IMR-90 (cell line): ENCODE data around the gene DUSP22. TPM values are rescaled to one million over a fixed set of nuclear protein-coding genes. Genes with fewer than 3 reads are reported as not detected.

Source experiments
- ATAC-seq: fragments of 200-7000 bp; cut with Tn5 transposase; 2 replicates; pipeline ENCODE4 v1.9.1; 2020; ENCODE audit warnings: low read depth, mild to moderate bottlenecking, moderate library complexity
- BruUV-seq: library from RNA; stranded (reverse); fragments of 400-500 nt; replicated peaks from 2 replicates; lab custom pipeline; 2021; lab: Mats Ljungman, UMichigan
- CTCF ChIA-PET: fragments of 300-600 bp; formaldehyde crosslinking; extraction: SDS; loops from one replicate; lab custom pipeline; 2021; ENCODE audit warnings: antibody characterized with exemption; lab: Yijun Ruan, JAX
- POLR2A ChIA-PET: fragments of 300-600 bp; sonication (Branson Sonifier 250); formaldehyde crosslinking; loops from one replicate; lab custom pipeline; 2022; ENCODE audit warnings: antibody characterized with exemption; ENCODE audit not compliant: unreplicated experiment; lab: Charles Lee
- DNase-seq: peaks from one replicate; pipeline ENCODE4 v3.0.0; 2013
- H2AFZ ChIP-seq: replicated peaks from 2 replicates; pipeline ENCODE3; 2013; ENCODE audit warnings: low read length, mild to moderate bottlenecking; ENCODE audit not compliant: poor library complexity
- H2AK5ac ChIP-seq: 2 replicates; pipeline ENCODE4 v1.6.1; 2013; ENCODE audit warnings: low read depth, low read length, inconsistent platforms
- H2AK9ac ChIP-seq: replicated peaks from 2 replicates; pipeline ENCODE3; 2013; ENCODE audit warnings: mild to moderate bottlenecking, low read depth, low read length, moderate library complexity; ENCODE audit not compliant: poor library complexity
- H2BK120ac ChIP-seq: 2 replicates; pipeline ENCODE4 v1.6.1; 2013; ENCODE audit warnings: low read depth, low read length, inconsistent platforms
- H2BK15ac ChIP-seq: 3 replicates; pipeline ENCODE4 v1.6.1; 2013; ENCODE audit warnings: low read depth, low read length, inconsistent platforms
- H2BK20ac ChIP-seq: 2 replicates; pipeline ENCODE4 v1.6.1; 2013; ENCODE audit warnings: low read depth, mild to moderate bottlenecking, inconsistent platforms, low read length, moderate library complexity
- H2BK5ac ChIP-seq: 2 replicates; pipeline ENCODE4 v1.6.1; 2013; ENCODE audit warnings: mild to moderate bottlenecking, low read depth, low read length, inconsistent platforms; ENCODE audit not compliant: poor library complexity, severe bottlenecking
- H3K14ac ChIP-seq: replicated peaks from 2 replicates; pipeline ENCODE4 v1.6.1; 2013; ENCODE audit warnings: low read depth, low read length, inconsistent platforms
- H3K18ac ChIP-seq: 2 replicates; pipeline ENCODE4 v1.6.1; 2013; ENCODE audit warnings: low read depth, low read length, control low read depth
- H3K23ac ChIP-seq: 2 replicates; pipeline ENCODE4 v1.6.1; 2013; ENCODE audit warnings: low read depth, low read length, inconsistent platforms
- H3K27ac ChIP-seq: 2 replicates; pipeline ENCODE4 v1.5.1; 2013; ENCODE audit warnings: mild to moderate bottlenecking, control low read depth, low read length; ENCODE audit not compliant: insufficient read depth
- H3K27me3 ChIP-seq: 2 replicates; pipeline ENCODE4 v1.6.1; 2013; ENCODE audit warnings: low read length; ENCODE audit not compliant: control insufficient read depth, insufficient read depth
- H3K36me3 ChIP-seq: 2 replicates; pipeline ENCODE4 v1.6.1; 2013; ENCODE audit warnings: low read length, mixed read lengths; ENCODE audit not compliant: control insufficient read depth, insufficient read depth
- H3K4ac ChIP-seq: 2 replicates; pipeline ENCODE4 v1.6.1; 2013; ENCODE audit warnings: low read depth, low read length, inconsistent platforms
- H3K4me1 ChIP-seq: 2 replicates; pipeline ENCODE4 v1.6.1; 2013; ENCODE audit warnings: low read length, mixed read lengths; ENCODE audit not compliant: control insufficient read depth, insufficient read depth
- H3K4me2 ChIP-seq: 2 replicates; pipeline ENCODE4 v1.6.1; 2013; ENCODE audit warnings: low read depth, mild to moderate bottlenecking, control low read depth, low read length, moderate library complexity
- H3K4me3 ChIP-seq: 2 replicates; pipeline ENCODE4 v1.5.1; 2013; ENCODE audit warnings: low read depth, mild to moderate bottlenecking, control low read depth, low read length, moderate library complexity; ENCODE audit not compliant: insufficient read depth
- H3K56ac ChIP-seq: 2 replicates; pipeline ENCODE4 v1.6.1; 2013; ENCODE audit warnings: low read length, inconsistent platforms; ENCODE audit not compliant: insufficient read depth; ENCODE audit errors: extremely low read depth
- H3K79me1 ChIP-seq, 2 experiments: 2 replicates each; pipeline ENCODE4 v1.6.1; 2013; ENCODE audit warnings: low read length in 2 of 2, inconsistent platforms in 1 of 2, low read depth in 1 of 2
- H3K9ac ChIP-seq: 2 replicates; pipeline ENCODE4 v1.6.1; 2013; ENCODE audit warnings: low read depth, low read length, control low read depth
- H3K9me1 ChIP-seq: 2 replicates; pipeline ENCODE4 v1.6.1; 2013; ENCODE audit warnings: low read length, inconsistent platforms; ENCODE audit not compliant: insufficient read depth
- H3K9me3 ChIP-seq: 2 replicates; pipeline ENCODE4 v1.6.1; 2013; ENCODE audit warnings: low read length; ENCODE audit not compliant: control insufficient read depth, insufficient read depth
- H4K20me1 ChIP-seq: 2 replicates; pipeline ENCODE4 v1.6.1; 2013; ENCODE audit warnings: low read length, inconsistent platforms; ENCODE audit not compliant: insufficient read depth
- H4K5ac ChIP-seq: 2 replicates; pipeline ENCODE4 v1.6.1; 2013; ENCODE audit warnings: mild to moderate bottlenecking, low read depth, low read length, control low read depth
- H4K8ac ChIP-seq, 2 experiments: 2 replicates each; pipeline ENCODE4 v1.6.1; 2013; ENCODE audit warnings: low read depth in 2 of 2, low read length in 2 of 2, control low read depth in 1 of 2, inconsistent platforms in 1 of 2
- H4K91ac ChIP-seq: 2 replicates; pipeline ENCODE4 v1.6.1; 2013; ENCODE audit warnings: low read depth, low read length, inconsistent platforms; ENCODE audit not compliant: insufficient read depth
- BHLHE40 ChIP-seq: fragments of 150-350 bp; IDR thresholded peaks from 2 replicates; pipeline ENCODE4 v1.6.1; 2016; ENCODE audit warnings: mild to moderate bottlenecking, low read depth, low read length
- CEBPB ChIP-seq: IDR thresholded peaks from 2 replicates; pipeline ENCODE4 v1.6.1; 2012; ENCODE audit warnings: low read depth, low read length, improper control_type of control experiment
- CHD1 ChIP-seq: IDR thresholded peaks from 2 replicates; pipeline ENCODE4 v1.6.1; 2012; ENCODE audit warnings: low read depth, low read length, improper control_type of control experiment
- ELK1 ChIP-seq: fragments of 150-350 bp; IDR thresholded peaks from 2 replicates; pipeline ENCODE4 v1.6.1; 2016; ENCODE audit warnings: low read depth, mild to moderate bottlenecking, low read length, moderate library complexity, borderline replicate concordance
- FOS ChIP-seq: fragments of 150-350 bp; IDR thresholded peaks from 2 replicates; pipeline ENCODE4 v1.6.1; 2016; ENCODE audit warnings: low read depth, low read length
- MAFK ChIP-seq: IDR thresholded peaks from 2 replicates; pipeline ENCODE4 v1.6.1; 2012; ENCODE audit warnings: low read depth, low read length, improper control_type of control experiment
- MAZ ChIP-seq: IDR thresholded peaks from 2 replicates; pipeline ENCODE4 v1.6.1; 2012; ENCODE audit warnings: low read depth, mild to moderate bottlenecking, low read length, improper control_type of control experiment, moderate library complexity, borderline replicate concordance
- MXI1 ChIP-seq: IDR thresholded peaks from 2 replicates; pipeline ENCODE4 v1.6.1; 2012; ENCODE audit warnings: low read depth, mild to moderate bottlenecking, low read length, moderate library complexity, borderline replicate concordance
- POLR2A ChIP-seq: IDR thresholded peaks from 2 replicates; pipeline ENCODE4 v1.6.1; 2012; ENCODE audit warnings: mild to moderate bottlenecking, low read depth, low read length
- RAD21 ChIP-seq: IDR thresholded peaks from 2 replicates; pipeline ENCODE4 v1.6.1; 2012; ENCODE audit warnings: low read length, improper control_type of control experiment
- RCOR1 ChIP-seq: IDR thresholded peaks from 2 replicates; pipeline ENCODE4 v1.6.1; 2012; ENCODE audit warnings: mild to moderate bottlenecking, low read length, improper control_type of control experiment; ENCODE audit not compliant: insufficient replicate concordance
- RFX5 ChIP-seq: IDR thresholded peaks from 2 replicates; pipeline ENCODE4 v1.8.0; 2012; ENCODE audit warnings: low read depth, mild to moderate bottlenecking, low read length, moderate library complexity
- SMC3 ChIP-seq: fragments of 150-350 bp; IDR thresholded peaks from 2 replicates; pipeline ENCODE4 v1.6.1; 2016; ENCODE audit warnings: low read depth, mild to moderate bottlenecking, antibody characterized with exemption, low read length, moderate library complexity
- USF2 ChIP-seq: fragments of 150-350 bp; IDR thresholded peaks from 2 replicates; pipeline ENCODE4 v1.6.1; 2017; ENCODE audit warnings: mild to moderate bottlenecking, antibody characterized with exemption, low read length, low read depth
- WGBS, 2 experiments: methylation state at CpG; one replicate each; pipeline versions ENCODE4 v1.1.5 to v1.1.7; 2013; ENCODE audit warnings: missing lambda C conversion rate in 2 of 2; ENCODE audit not compliant: insufficient read length in 1 of 2; ENCODE audit errors: extremely low coverage in 2 of 2; 5-methylcytosine and 5-hydroxymethylcytosine counted together
- dilution Hi-C: fragments of 300-500 bp; cut with HindIII; formaldehyde crosslinking; loops from one replicate; pipeline ENCODE4 v1.14.3; 2018; ENCODE audit warnings: low sequenced_read_pairs; ENCODE audit not compliant: unreplicated experiment
- in situ Hi-C: fragments of 300-500 bp; cut with MboI; formaldehyde crosslinking; loops from 3 replicates; pipeline ENCODE4 v1.14.3; 2019; ENCODE audit warnings: low sequenced_read_pairs, inconsistent platforms, mixed read lengths
- intact Hi-C: fragments of 100-400 bp; cut with micrococcal nuclease; formaldehyde crosslinking; loops from 2 replicates; pipeline ENCODE4 v1.10.0; 2022
- polyA plus RNA-seq, 3 experiments: library from polyadenylated mRNA; depleted of rRNA; stranded (reverse); fragments of >200 nt; gene quantifications; 2 replicates each; pipeline ENCODE4 v1.2.3, GENCODE V29; 2012; ENCODE audit warnings: low replicate concordance in 1 of 3
- total RNA-seq: library from RNA; depleted of rRNA; stranded (reverse); fragments of >200 nt; gene quantifications from 2 replicates; pipeline ENCODE4 v1.2.3, GENCODE V29; 2012
- TF ChIP-seq, protein P1 (sequence below): conservative IDR thresholded peaks from 2 replicates; pipeline ENCODE4 v1.5.1; 2012; ENCODE audit warnings: mild to moderate bottlenecking, low read depth, low read length, improper control_type of control experiment

DUSP22 gene
- total and polyA plus RNA-seq, 2 of the 4 experiments (the other 2 are of a cell fraction), result 7.1 to 8.2 TPM

- H2BK15ac ChIP-seq, result no peak overlapping the region
- no peak overlapping the region; the same call in 1 of the 2 replicates for H3K4me3 ChIP-seq
- H2AFZ ChIP-seq, result no peak overlapping the region
- H2BK120ac ChIP-seq, result no peak overlapping the region
- in situ Hi-C loops (no loop called here), intact Hi-C loops (no loop called here), dilution Hi-C loops (no loop called here)
- H3K18ac ChIP-seq, result no peak overlapping the region
- H3K4me1 ChIP-seq, result 0 out of 2 replicates have a peak, but pooled peaks cover 1% of the 10 kb centered on the region
- H3K9ac ChIP-seq, result no peak overlapping the region
- H2BK5ac ChIP-seq, result no peak overlapping the region
- DNase-seq (no peak), ATAC-seq (peak; percentile 24; the same call in 1 of the 2 replicates)
- H4K91ac ChIP-seq, result no peak overlapping the region
- CTCF ChIA-PET, result no interaction called here
- POLR2A ChIA-PET, result no interaction called here
- H3K36me3 ChIP-seq, result no peaks in the 10 kb centered on the region
- H3K79me1 ChIP-seq, result no peaks in the 10 kb centered on the region
- H4K5ac ChIP-seq, result no peak overlapping the region
- H2AK5ac ChIP-seq, result no peak overlapping the region
- H3K4ac ChIP-seq, result no peak overlapping the region
- H2AK9ac ChIP-seq, result no peak overlapping the region
- no peak overlapping the region for H4K8ac ChIP-seq
- H3K27ac ChIP-seq, result no peak overlapping the region
- no peaks in the 10 kb centered on the region for H3K9me1 ChIP-seq
- no peak overlapping the region for H3K14ac ChIP-seq
- H3K27me3 ChIP-seq, result peaks cover 87% of the 10 kb centered on the region
- no peaks in the 10 kb centered on the region for H4K20me1 ChIP-seq
- no peak overlapping the region for H3K56ac ChIP-seq
- peak overlapping the region; percentile 36; the same call in 1 of the 2 replicates for H3K4me2 ChIP-seq
- H3K23ac ChIP-seq, result no peak overlapping the region
- BruUV-seq, result no TSS peak
- no peak overlapping the region for H2BK20ac ChIP-seq
- no peaks in the 10 kb centered on the region for H3K9me3 ChIP-seq
- 4% methylated on average over 40 of the region's 68 CpGs; no CpG with 5 or more reads in 1 of the 2 experiments for WGBS, 2 experiments
- TF ChIP-seq, protein P1, sequence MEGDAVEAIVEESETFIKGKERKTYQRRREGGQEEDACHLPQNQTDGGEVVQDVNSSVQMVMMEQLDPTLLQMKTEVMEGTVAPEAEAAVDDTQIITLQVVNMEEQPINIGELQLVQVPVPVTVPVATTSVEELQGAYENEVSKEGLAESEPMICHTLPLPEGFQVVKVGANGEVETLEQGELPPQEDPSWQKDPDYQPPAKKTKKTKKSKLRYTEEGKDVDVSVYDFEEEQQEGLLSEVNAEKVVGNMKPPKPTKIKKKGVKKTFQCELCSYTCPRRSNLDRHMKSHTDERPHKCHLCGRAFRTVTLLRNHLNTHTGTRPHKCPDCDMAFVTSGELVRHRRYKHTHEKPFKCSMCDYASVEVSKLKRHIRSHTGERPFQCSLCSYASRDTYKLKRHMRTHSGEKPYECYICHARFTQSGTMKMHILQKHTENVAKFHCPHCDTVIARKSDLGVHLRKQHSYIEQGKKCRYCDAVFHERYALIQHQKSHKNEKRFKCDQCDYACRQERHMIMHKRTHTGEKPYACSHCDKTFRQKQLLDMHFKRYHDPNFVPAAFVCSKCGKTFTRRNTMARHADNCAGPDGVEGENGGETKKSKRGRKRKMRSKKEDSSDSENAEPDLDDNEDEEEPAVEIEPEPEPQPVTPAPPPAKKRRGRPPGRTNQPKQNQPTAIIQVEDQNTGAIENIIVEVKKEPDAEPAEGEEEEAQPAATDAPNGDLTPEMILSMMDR, result no peak
- no peak for TF ChIP-seq USF2
- no peak for TF ChIP-seq CHD1
- no peak for TF ChIP-seq MAZ
- TF ChIP-seq ELK1, result no peak
- no peak for TF ChIP-seq RAD21
- TF ChIP-seq CEBPB, result no peak
- TF ChIP-seq RFX5, result no peak
- TF ChIP-seq MAFK, result no peak
- TF ChIP-seq RCOR1, result no peak
- no peak for TF ChIP-seq MXI1
- TF ChIP-seq BHLHE40, result no peak
- no peak for TF ChIP-seq FOS
- no peak for TF ChIP-seq POLR2A
- no peak for TF ChIP-seq SMC3
These were observed 101.3 kb downstream of the DUSP22 start for GRCh38 chr6:393391-394221.
